Neuron (in vitro differentiated cells): ENCODE measurements around the gene SPACDR.
A peak's percentile ranks its signal among the peaks of the same experiment; 100 is the strongest.

ENCODE experiments used
- H2AFZ ChIP-seq: one replicate; pipeline ENCODE4 v1.6.1; 2013; ENCODE audit warnings: low read depth, mild to moderate bottlenecking, inconsistent platforms, low read length, moderate library complexity
- H3K27me3 ChIP-seq: one replicate; pipeline ENCODE4 v1.6.1; 2013; ENCODE audit warnings: low read length; ENCODE audit not compliant: insufficient read depth
- H3K36me3 ChIP-seq: one replicate; pipeline ENCODE4 v1.6.1; 2013; ENCODE audit warnings: low read length; ENCODE audit not compliant: insufficient read depth
- H3K4me1 ChIP-seq: one replicate; pipeline ENCODE4 v1.6.1; 2013; ENCODE audit warnings: low read length; ENCODE audit not compliant: insufficient read depth
- H3K4me3 ChIP-seq: 2 replicates; pipeline ENCODE4 v1.5.1; 2013; ENCODE audit warnings: mild to moderate bottlenecking, low read length, moderate library complexity
- H3K9me3 ChIP-seq: one replicate; pipeline ENCODE4 v1.6.1; 2013; ENCODE audit warnings: low read length

The SPACDR gene

DNA sequence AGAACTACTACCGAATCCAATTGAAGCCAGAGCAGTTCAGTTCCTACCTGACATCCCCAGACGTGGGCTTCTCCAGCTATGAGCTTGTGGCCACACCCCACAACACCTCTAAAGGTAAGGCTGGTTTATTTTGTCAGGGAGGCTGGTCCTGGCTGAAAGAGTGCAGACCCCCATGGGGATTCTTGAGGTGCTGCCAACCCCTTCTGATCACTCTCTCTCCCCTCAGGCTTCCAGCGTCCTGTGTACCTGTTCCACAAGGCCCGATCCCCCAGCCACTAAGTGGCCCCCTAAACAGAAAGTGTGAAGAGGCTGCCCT is 30.8 kb downstream of the SPACDR start:
- Histone ChIP-seq H3K4me3 (no peak overlapping the region), H3K9me3 (no peaks in the 10 kb centered on the region), H3K27me3 (no peaks in the 10 kb centered on the region), H3K4me1 (peaks cover 31% of the 10 kb centered on the region), H2AFZ (no peak overlapping the region), H3K36me3 (peaks cover 39% of the 10 kb centered on the region)

DNA sequence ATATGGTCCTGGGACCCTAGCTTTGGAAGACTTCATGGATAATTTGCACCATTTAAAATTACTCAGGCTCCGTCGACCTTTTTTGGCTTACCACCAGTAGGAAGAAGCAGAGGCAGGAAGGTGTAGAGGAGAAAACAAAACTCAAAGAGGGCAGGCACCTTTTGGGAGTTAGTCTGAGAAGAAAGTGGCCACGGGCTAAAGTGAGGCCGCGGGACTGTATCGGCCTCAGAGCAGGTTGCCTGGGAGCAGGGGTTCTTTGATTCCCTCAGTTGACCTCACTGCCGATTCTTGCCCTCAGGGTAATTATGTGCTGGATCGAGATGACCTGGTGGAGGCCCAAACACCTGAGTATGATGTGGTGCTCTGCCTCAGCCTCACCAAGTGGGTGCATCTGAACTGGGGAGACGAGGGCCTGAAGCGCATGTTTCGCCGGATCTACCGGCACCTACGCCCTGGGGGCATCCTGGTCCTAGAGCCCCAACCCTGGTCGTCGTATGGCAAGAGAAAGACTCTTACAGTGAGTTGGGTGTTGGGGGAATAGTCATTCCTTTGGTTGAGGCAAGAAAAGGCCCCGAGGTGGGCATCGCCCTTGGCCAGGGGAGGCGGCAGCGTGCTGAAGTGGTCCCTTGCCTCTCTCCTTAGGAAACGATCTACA is 31.3 kb downstream of the SPACDR start:
- Histone ChIP-seq H2AFZ (no peak overlapping the region), H3K4me1 (peaks cover 31% of the 10 kb centered on the region), H3K4me3 (no peak overlapping the region), H3K27me3 (no peaks in the 10 kb centered on the region), H3K9me3 (no peaks in the 10 kb centered on the region), H3K36me3 (peaks cover 39% of the 10 kb centered on the region)

DNA sequence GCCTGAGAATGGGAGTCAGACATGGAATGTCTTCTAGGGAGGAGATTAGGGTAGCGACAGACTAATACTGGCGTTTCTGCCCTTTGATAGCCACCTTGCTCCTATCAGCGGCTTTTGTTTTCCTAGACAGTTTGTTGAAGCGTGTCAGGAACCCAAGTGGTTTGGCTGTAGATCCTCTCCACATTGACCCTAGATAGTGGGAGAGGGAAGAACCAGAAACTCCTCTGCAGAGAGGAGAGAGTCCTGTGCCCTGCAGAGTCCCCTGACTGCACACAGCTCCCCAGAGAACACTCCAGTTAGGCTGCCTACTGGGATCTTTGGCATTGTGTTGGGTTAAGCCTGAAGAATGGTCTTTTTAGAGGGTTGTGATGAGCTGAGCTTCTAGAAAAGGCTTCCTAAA is 32.0 kb downstream of the SPACDR start:
- no peak overlapping the region for H2AFZ ChIP-seq
- H3K9me3 ChIP-seq = no peaks in the 10 kb centered on the region
- H3K27me3 ChIP-seq = no peaks in the 10 kb centered on the region
- H3K4me1 ChIP-seq = peaks cover 31% of the 10 kb centered on the region
- H3K36me3 ChIP-seq = peaks cover 39% of the 10 kb centered on the region
- H3K4me3 ChIP-seq = no peak overlapping the region

GRCh38 chr7:100431286-100431735 is 32.7 kb downstream of the SPACDR start:
- H2AFZ ChIP-seq = no peak overlapping the region
- H3K27me3 ChIP-seq = no peaks in the 10 kb centered on the region
- peaks cover 39% of the 10 kb centered on the region for H3K36me3 ChIP-seq
- no peaks in the 10 kb centered on the region for H3K9me3 ChIP-seq
- peaks cover 29% of the 10 kb centered on the region for H3K4me1 ChIP-seq
- peak overlapping the region; percentile 71 for H3K4me3 ChIP-seq

GRCh38 chr7:100430493-100431285 is 33.4 kb downstream of the SPACDR start:
- Histone ChIP-seq H3K36me3 (peaks cover 39% of the 10 kb centered on the region), H3K4me1 (peaks cover 29% of the 10 kb centered on the region), H3K9me3 (no peaks in the 10 kb centered on the region), H2AFZ (no peak overlapping the region), H3K27me3 (no peaks in the 10 kb centered on the region), H3K4me3 (peak overlapping the region; percentile 71)

- Histone ChIP-seq H3K4me3 (peak within 1 kb of the TSS; percentile 74), H3K27me3 (no peaks in the 10 kb centered on the region), H3K4me1 (peaks cover 21% of the 10 kb centered on the region), H3K36me3 (peaks cover 34% of the 10 kb centered on the region), H2AFZ (peak within 1 kb of the TSS; percentile 69), H3K9me3 (no peaks in the 10 kb centered on the region)
These were observed 34.2 kb downstream of the SPACDR start, which contains the start of gene MEPCE for GRCh38 chr7:100429637-100430492. MEPCE (plus strand) TSS chr7:100429831; CDS start chr7:100430019, 188 bp downstream.

DNA sequence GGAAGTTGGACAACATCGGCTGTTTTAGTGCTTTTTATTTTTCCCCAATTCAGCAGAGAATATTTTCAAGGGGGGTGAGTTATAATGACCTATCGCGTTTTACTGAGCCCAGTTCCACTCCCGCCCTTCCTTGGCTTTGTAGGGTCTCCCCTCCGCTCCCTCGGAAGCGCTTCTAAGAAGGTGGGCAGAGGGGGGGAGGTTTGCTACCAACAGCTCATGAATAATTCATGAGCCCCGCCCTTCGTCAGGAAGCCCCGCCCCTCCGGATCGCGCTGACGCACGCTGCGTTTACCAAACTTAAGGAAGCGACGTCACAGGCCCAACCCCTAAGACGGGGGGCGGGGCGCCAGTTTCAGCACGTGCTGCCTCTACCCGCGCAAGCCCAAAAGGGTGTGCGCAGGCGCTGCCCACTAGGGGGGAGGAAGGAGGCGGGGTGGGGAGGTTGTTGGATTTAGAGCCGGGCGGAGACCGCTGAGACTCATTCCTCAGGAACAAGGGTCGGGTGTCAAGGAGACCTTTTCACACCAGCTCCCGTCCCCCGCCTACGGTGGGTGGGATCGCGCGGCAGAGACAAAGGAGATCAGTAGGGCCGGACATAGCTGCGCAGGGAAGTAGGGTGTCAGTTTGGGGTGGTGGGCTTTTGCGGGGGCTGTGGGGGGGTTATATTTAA is 35.0 kb downstream of the SPACDR start:
- Histone ChIP-seq H3K9me3 (no peaks in the 10 kb centered on the region), H3K27me3 (no peaks in the 10 kb centered on the region), H3K4me1 (peaks cover 17% of the 10 kb centered on the region), H3K4me3 (peak overlapping the region; percentile 74), H3K36me3 (peaks cover 28% of the 10 kb centered on the region), H2AFZ (no peak overlapping the region)

GRCh38 chr7:100428199-100428966 is 35.7 kb downstream of the SPACDR start, which contains the start of gene ZCWPW1:
ZCWPW1 (minus strand) TSS chr7:100428703; CDS start chr7:100420649, 8,054 bp downstream.
- Histone ChIP-seq H3K27me3 (no peaks in the 10 kb centered on the region), H3K4me3 (peak within 1 kb of the TSS; percentile 74), H3K9me3 (no peaks in the 10 kb centered on the region), H3K36me3 (peaks cover 21% of the 10 kb centered on the region), H2AFZ (peak within 1 kb of the TSS; percentile 69), H3K4me1 (peaks cover 17% of the 10 kb centered on the region)

DNA sequence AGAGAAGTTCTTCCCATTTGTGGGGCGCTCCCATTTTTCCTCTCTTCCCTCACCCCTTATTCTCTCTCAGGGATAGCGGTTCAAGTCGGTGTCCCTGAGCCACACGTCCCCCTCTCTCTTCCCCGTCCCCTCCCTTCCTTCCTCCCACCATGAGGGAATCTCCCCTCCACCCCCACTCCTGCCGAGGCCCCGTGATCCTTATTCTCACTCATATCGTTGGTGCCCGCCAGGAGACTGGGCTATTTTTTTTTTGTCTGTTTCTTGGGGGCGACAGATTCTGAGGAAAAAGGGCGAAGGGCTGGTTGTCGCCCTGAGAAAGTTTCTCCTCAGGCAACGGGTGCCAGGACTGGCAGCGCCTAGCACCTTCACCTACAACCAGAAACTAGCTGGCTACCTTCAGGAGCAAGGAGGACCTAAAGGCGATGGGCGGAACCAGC is 36.3 kb downstream of the SPACDR start:
- H3K4me3 ChIP-seq = peak overlapping the region; percentile 74
- no peaks in the 10 kb centered on the region for H3K9me3 ChIP-seq
- H3K4me1 ChIP-seq = peaks cover 17% of the 10 kb centered on the region
- H3K36me3 ChIP-seq = peaks cover 15% of the 10 kb centered on the region
- H3K27me3 ChIP-seq = no peaks in the 10 kb centered on the region
- peak overlapping the region; percentile 69 for H2AFZ ChIP-seq

DNA sequence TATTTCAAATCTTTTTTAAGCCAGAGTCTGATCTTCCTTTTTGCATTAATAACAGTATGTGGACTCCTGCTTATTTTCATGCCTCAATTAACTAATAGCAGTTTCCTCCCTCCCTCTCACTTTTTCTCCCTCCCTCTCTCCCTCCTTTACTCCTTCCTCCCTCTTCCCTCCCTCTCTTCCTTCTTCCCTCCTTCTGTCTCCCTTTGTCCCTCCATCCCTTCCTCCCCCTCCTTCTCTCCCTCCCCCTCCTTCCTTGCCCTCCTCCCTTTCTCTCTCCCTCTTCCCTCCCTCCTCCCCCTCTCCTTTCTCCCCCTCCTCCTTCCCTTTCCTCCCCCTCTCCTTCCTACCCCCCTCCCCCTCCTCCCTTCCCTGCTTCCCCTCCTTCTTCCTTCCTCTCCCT is 37.5 kb downstream of the SPACDR start:
- no peak overlapping the region for H3K4me3 ChIP-seq
- no peak overlapping the region for H2AFZ ChIP-seq
- H3K4me1 ChIP-seq = peaks cover 12% of the 10 kb centered on the region
- peaks cover 3% of the 10 kb centered on the region for H3K36me3 ChIP-seq
- H3K9me3 ChIP-seq = no peaks in the 10 kb centered on the region
- no peaks in the 10 kb centered on the region for H3K27me3 ChIP-seq

DNA sequence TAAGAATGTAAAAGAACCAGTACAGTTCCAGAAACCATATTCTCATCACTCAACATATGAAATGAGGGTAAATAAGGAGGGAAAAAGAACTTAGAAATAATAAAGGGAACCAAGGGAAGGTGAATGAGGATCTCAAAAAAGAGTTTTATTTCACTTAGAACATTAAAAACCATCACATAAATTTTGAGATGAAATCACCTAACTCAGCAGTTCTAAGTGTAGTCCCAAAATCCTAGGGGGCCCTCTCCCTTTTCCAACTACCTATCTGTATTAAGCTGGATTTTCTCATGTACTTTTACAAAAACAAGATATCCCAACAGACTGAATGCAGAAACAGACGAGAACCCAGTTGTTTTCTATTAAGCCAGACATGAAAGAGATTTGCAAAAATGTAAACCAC is 38.7 kb downstream of the SPACDR start:
- Histone ChIP-seq H3K4me1 (peaks cover under 1% of the 10 kb centered on the region), H3K27me3 (no peaks in the 10 kb centered on the region), H3K9me3 (no peaks in the 10 kb centered on the region), H3K4me3 (no peak overlapping the region), H3K36me3 (no peaks in the 10 kb centered on the region), H2AFZ (no peak overlapping the region)

GRCh38 chr7:100423315-100423714 is 40.7 kb downstream of the SPACDR start:
- no peak overlapping the region for H2AFZ ChIP-seq
- no peaks in the 10 kb centered on the region for H3K27me3 ChIP-seq
- no peak overlapping the region for H3K4me3 ChIP-seq
- no peaks in the 10 kb centered on the region for H3K36me3 ChIP-seq
- no peaks in the 10 kb centered on the region for H3K9me3 ChIP-seq
- no peaks in the 10 kb centered on the region for H3K4me1 ChIP-seq
